Daoy (cell line): ENCODE measurements around the gene CCDC87. TPM values are rescaled to one million over a fixed set of nuclear protein-coding genes. Genes with fewer than 3 reads are reported as not detected.
A peak's percentile ranks its signal among the peaks of the same experiment; 100 is the strongest.

Experiments used
- DNase-seq: peaks from one replicate; pipeline ENCODE4 v3.0.0-alpha.2; 2015; ENCODE audit warnings: low read depth
- total RNA-seq: library from RNA; depleted of rRNA; stranded (reverse); fragments of >200 nt; shearing (Covaris generic); gene quantifications from 2 replicates; pipeline ENCODE4 v1.2.3, GENCODE V29; 2014

Gene CCDC87
- total RNA-seq, 1 experiment from 2014 or later: not detected

- DNase-seq: no peak
Observed at GRCh38 chr11:66580803-66581202, 12.1 kb downstream of the CCDC87 start.

GRCh38 chr11:66579017-66579606, 13.8 kb downstream of the CCDC87 start:
- peak; percentile 76 for DNase-seq

DNA sequence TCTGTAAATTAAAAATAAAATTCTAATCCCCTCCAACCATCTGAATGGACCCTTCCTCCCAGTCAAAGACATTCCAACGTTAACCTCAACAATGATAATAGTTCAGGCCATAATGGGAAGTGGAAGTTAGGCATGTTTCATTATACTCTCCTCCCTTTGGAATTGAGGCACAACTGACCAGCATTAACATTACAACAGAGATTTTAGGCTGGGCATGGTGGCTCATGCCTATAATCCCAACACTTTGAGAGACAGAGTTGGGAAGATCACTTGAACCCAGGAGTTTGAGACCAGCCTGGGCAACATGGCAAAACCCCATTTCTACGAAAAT, 22.0 kb downstream of the CCDC87 start:
- no peak for DNase-seq

DNA sequence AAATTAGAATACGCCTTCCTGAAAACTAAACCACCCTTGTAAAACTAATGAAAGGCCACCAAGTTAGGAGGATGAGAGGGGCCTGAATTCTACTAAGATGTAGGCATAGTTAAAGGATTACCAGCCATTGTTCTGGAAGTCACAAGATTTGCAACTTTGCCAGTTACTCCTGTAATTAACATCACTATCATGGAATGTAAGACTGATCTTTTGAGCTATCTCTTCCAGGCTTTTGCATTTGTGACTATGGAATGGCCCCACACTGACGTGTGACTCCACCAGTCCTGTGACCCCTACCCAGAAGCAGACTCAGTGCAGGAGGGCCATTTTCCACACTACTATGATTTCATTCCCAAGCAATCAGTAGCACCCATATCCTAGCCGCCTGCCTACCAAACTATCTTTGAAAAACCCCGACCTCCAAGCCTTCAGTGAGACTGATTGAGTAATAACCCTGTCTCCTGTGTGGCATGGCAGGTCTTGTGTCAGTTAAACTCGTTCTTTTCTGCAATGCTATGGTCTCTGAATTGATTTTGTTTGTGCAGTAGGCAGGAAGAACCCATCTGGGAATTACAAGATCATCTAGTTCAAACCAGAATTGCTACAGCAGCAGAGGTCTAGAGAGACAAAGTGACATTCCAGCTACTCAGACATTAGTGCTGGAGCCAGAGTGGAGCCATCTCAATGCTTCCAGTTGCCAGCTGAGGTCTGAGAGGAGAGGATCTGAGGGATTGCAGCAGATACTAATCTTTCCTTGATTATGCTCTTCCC, 22.6 kb downstream of the CCDC87 start:
- DNase-seq: no peak

DNA sequence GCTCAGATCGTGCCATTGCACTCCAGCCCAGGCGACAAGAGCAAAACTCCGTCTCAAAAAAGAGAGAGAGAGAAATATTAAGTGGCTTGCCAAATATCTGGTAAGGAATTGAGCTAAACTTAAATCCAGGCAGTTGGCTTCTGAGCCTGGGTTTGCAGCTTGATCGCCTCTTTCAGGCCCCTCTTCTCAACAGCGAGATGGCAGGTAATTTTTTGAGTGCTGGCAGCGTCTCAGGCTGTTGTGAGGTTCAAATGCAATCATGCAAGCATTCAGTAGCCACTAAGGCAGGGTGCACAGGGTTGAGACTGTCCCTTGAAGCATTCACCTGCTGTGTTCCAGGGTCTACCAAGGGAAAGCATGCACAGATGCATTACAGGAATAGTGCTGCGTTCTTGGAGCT, 23.8 kb downstream of the CCDC87 start:
- no peak for DNase-seq

DNA sequence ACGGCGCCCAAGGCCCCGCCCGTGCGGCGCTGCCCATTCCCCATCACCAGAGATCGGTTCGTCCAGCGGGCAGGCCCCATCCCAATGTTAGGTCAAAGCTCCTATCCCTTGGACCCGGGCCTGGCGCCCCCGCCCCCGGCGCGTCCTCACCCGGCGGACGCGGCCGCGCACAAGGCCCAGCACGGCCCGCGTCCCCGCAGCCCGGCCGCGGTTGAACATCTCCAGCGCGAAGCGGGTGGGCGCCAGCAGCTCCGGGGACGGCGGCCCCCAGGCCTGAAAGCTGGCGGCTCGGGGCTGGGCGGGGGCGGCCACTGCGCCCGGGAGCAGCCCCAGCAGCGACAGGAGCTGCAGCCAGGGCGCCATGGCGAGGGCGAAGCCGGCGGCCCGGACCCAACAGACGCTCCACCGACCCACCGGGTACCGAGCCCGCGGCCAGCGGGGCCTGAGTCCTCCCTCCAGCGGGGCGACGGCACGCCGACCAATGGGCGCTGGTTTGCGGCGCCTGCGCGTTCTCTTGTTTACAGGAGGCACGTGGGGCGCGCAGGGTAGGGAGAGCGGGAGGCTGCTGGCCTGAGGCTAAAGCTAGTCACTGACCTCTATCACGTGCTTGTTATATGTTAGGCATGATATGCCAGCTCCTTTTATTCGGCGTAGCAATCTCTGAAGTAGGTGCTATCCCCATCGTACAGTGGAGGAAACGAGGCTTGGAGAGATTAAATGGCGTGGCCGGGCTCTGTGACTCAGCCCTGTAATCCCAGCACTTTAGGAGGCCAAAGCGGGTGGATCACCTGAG, 24.5 kb downstream of the CCDC87 start, which contains the start of gene CTSF:
TSS of gene CTSF (minus strand) at position 483 of the 793 bp plus-strand sequence. CDS start at position 363, 120 bp downstream.
- peak; percentile 83 for DNase-seq

- DNase-seq: no peak
Observed at GRCh38 chr11:66567787-66568123, 25.1 kb downstream of the CCDC87 start.

DNA sequence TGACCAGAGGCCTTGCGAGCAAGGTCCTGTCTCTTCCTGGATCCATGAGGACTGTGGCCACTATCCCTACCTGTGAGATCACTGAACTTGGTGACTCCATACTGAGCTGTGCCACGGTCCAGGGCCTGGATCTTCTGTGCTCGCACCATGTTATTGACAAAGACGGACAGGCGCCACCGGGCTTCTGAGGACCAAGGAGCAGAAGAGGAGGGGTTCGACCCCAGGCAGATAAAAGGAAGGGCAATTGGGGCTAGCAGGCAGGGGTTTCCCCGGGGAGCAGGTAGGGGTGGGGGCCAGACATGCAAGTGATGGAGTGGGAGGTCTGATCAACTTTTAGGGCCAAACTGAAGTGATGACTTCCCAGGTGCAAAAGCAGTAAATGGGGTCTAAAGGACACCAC, 26.6 kb downstream of the CCDC87 start:
- no peak for DNase-seq

GRCh38 chr11:66564984-66565383, 27.9 kb downstream of the CCDC87 start:
- no peak for DNase-seq

DNA sequence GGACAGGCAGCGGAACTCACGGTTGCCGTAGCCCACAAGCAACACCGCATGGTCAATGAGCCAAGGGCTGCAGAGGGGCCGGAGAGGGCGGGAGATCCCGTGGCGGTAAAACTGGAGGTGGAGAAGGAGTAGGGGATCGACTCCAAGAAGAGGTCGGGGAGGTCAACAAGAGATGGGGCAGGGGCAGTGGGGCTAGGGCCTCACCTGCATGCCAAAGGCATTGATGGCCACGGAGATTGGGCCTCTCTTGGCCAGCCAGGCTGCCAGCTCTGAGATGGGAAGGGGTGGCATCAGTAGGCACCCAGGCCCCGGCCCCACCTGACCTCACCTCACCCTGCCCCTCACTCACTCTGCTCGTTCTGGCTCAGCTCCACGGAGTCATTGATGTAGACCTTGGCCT, 28.3 kb downstream of the CCDC87 start:
- DNase-seq: no peak

- DNase-seq: no peak
Observed at GRCh38 chr11:66563832-66564231, 29.0 kb downstream of the CCDC87 start.

GRCh38 chr11:66562907-66563583, 29.8 kb downstream of the CCDC87 start:
- DNase-seq: no peak

GRCh38 chr11:66562275-66562674, 30.6 kb downstream of the CCDC87 start:
- DNase-seq: no peak

DNA sequence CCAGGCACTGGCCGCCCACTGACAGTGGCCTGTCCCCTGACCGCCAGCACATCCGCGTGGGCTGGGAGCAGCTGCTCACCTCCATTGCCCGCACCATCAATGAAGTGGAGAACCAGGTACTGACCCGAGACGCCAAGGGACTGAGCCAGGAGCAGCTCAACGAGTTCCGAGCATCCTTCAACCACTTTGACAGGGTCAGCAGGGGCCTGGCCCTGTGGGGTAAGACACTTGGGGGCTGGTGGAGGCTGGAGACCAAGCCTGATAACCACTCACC, 31.0 kb downstream of the CCDC87 start:
- DNase-seq: no peak

DNA sequence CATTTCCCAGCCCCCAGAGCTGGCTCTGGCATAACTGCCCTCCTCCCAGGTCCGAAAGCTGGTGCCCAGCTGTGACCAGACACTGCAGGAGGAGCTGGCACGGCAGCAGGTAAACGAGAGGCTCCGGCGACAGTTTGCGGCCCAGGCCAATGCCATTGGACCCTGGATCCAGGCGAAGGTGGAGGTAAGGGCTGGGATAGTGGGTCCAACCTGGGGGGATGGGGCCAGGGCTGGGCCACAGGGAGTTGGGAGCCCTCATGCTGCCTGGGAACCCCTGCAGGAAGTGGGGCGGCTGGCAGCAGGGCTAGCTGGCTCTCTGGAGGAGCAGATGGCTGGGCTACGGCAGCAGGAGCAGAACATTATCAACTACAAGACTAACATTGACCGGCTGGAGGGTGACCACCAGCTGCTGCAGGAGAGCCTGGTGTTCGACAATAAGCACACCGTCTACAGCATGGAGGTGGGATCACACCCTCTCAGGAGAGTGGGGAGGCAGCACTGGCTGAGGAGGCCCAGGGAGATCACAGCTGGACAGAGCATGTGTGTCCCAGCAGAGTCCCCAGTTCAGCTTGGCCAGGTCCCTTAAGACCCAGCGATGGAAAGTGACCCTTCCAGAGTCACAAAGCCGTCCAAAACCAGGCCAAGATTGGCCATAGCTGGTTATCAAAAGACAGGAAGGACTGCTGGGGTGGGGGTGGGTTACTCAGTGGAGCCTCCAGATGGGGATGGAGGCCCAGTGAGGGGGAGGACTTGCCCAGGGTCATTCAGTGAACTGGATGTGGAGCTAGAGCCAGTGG, 31.5 kb downstream of the CCDC87 start:
- no peak for DNase-seq

- no peak for DNase-seq
Observed at GRCh38 chr11:66559866-66560676, 32.8 kb downstream of the CCDC87 start.

DNA sequence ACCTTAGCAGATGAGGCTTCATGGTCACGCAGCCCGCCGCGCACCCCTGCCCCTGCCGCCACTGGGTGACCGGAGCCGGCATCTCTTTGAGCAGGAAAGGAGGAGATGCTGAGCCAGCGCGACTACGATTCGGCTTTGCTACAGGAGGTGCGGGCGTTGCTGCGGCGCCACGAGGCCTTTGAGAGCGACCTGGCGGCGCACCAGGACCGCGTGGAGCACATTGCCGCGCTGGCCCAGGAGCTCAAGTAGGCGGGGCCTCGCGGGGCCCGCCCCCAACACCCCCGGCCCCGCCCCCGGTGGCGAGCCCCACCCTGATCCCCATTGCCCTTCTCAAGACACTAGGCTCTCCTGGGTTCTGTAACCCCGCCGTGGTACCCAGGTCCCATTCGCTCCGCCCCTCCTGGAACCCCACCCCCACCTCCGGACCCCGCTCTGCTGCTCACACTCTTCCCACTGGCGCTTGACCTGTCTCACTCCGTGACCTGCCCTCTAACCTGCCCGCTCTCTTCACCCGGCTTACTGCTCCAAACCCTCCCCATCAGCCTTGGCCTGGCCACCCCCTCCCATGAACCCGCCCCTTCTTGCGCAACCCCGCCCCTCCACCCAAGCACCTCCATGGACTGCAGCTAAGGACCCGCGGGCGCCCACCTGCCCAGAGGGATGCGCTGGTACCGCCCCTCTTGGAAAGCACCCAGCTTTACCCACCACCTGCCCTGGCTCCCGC, 33.6 kb downstream of the CCDC87 start:
- peak; percentile 33 for DNase-seq

DNA sequence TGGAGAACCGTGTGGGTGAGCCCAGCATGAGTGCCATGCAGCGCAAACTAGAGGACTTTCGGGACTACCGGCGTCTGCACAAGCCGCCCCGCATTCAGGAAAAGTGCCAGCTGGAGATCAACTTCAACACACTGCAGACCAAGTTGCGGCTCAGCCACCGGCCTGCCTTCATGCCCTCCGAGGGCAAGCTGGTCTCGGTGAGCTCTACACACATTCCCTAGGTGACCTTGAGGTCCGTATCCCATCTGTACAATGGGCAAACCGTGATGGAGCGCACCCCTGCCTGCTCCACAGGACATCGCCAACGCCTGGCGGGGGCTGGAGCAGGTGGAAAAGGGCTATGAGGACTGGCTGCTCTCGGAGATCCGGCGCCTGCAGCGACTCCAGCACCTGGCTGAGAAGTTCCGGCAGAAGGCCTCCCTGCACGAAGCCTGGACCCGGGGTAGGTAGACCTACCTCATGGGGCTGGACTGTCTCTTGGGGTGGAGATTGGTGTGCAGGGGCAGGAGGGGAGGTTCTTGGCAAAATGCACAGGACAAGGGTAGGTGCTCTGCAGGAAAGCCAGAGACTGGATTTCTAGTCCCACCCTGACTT, 35.0 kb downstream of the CCDC87 start:
- no peak for DNase-seq

DNA sequence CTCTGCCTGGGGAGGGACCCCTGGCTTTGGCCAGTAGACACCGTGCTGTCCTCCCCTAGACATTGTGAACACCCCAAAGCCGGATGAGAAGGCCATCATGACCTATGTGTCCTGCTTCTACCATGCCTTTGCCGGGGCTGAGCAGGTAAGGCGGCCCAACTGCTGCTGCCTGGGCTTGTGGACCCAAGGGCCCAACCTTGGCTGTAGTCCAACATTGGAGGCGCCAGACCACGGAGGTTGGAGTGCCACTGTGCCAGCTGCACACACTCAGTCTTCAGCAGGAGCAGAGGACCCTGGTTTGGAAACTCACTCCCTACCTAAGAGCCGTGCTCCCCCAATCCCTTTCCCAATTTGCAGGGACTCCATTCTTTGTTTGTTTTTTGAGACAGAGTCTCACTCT, 36.8 kb downstream of the CCDC87 start:
- DNase-seq: no peak

DNA sequence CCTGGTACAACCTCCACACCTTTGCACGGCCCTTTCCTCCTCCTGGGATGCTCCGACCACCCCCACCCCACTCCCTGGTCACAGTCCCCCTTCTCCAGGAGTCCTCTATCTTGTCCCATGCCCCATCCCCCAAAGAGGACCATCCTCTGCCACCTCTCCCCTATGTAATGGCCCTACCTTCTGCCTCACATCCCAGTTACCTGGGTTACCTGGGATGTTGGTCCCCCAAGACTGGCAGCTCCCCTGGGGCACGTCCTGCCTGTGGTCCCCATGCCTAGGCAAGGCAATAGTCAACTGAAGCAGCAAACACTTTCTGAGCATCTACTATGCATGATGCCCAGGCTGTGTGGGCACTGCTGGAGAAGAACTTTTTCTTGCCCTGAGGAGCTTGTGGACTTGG, 37.4 kb downstream of the CCDC87 start:
- DNase-seq: no peak
